Fibroblast of lung (primary cell): ENCODE data around the gene OR6X1. TPM values are rescaled to one million over a fixed set of nuclear protein-coding genes. Genes with fewer than 3 reads are reported as not detected.

Source experiments
- DNase-seq, 2 donors: peaks; one replicate each; pipeline versions ENCODE4 v3.0.0 to v3.0.0-alpha.2; 2010; ENCODE audit warnings: low read depth in 2 of 2
- H2AFZ ChIP-seq: 2 replicates; pipeline ENCODE4 v1.5.1; 2012; ENCODE audit warnings: low read length, control low read depth, inconsistent platforms
- H3K27ac ChIP-seq: 2 replicates; pipeline ENCODE4 v1.5.1; 2011; ENCODE audit warnings: low read length, control low read depth; ENCODE audit not compliant: insufficient read depth
- H3K27me3 ChIP-seq: 2 replicates; pipeline ENCODE4 v1.5.1; 2011; ENCODE audit warnings: mild to moderate bottlenecking, low read length; ENCODE audit not compliant: control insufficient read depth, insufficient read depth
- H3K36me3 ChIP-seq: 2 replicates; pipeline ENCODE4 v1.5.1; 2011; ENCODE audit warnings: low read length; ENCODE audit not compliant: control insufficient read depth, insufficient read depth
- H3K4me1 ChIP-seq: 2 replicates; pipeline ENCODE4 v1.5.1; 2011; ENCODE audit warnings: low read length; ENCODE audit not compliant: control insufficient read depth, insufficient read depth; ENCODE audit errors: extremely low read depth
- H3K4me2 ChIP-seq: 2 replicates; pipeline ENCODE4 v1.5.1; 2011; ENCODE audit warnings: low read length, control low read depth; ENCODE audit not compliant: insufficient read depth; ENCODE audit errors: extremely low read depth
- H3K4me3 ChIP-seq, 4 experiments: fragments of 200-600 bp in 1 of 4; sonication (generic) in 1 of 4; replicated peaks in 1 of 4; 2 replicates each; pipeline ENCODE4 v1.5.1; 2011 to 2016; ENCODE audit warnings: low read length in 4 of 4, low read depth in 3 of 4, mild to moderate bottlenecking in 3 of 4, control low read depth in 2 of 4, inconsistent platforms in 1 of 4, mixed read lengths in 1 of 4; ENCODE audit not compliant: insufficient read depth in 1 of 4; ENCODE audit errors: control extremely low read depth in 1 of 4
- H3K79me2 ChIP-seq: 2 replicates; pipeline ENCODE4 v1.5.1; 2012; ENCODE audit warnings: mild to moderate bottlenecking, low read length, inconsistent platforms; ENCODE audit not compliant: control insufficient read depth, insufficient read depth
- H3K9ac ChIP-seq: 2 replicates; pipeline ENCODE4 v1.5.1; 2011; ENCODE audit warnings: mild to moderate bottlenecking, low read length, control low read depth; ENCODE audit not compliant: insufficient read depth
- H3K9me3 ChIP-seq: 2 replicates; pipeline ENCODE4 v1.5.1; 2012; ENCODE audit warnings: low read depth, low read length; ENCODE audit not compliant: control insufficient read depth, insufficient read depth
- H4K20me1 ChIP-seq: 2 replicates; pipeline ENCODE4 v1.5.1; 2011; ENCODE audit warnings: low read length; ENCODE audit not compliant: control insufficient read depth, insufficient read depth; ENCODE audit errors: extremely low read depth
- EZH2 ChIP-seq: IDR thresholded peaks from 2 replicates; pipeline ENCODE4 v1.5.1; 2012; ENCODE audit warnings: low read length, control low read depth, mild to moderate bottlenecking; ENCODE audit errors: missing control alignments
- polyA plus RNA-seq, 2 donors: library from polyadenylated mRNA; depleted of rRNA in 1 of 2; stranded (reverse) in 1 of 2; unstranded in 1 of 2; fragments of >200 nt; gene quantifications; 2 replicates each; pipeline ENCODE4 v1.2.1, GENCODE V29; 2011 to 2012; ENCODE audit warnings: missing spikeins in 1 of 2
- total RNA-seq: library from RNA; depleted of rRNA; stranded (reverse); fragments of >200 nt; gene quantifications from 2 replicates; pipeline ENCODE4 v1.2.1, GENCODE V29; 2014
- TF ChIP-seq, protein P1 (sequence below), 2 donors: IDR thresholded peaks in 1 of 2; conservative IDR thresholded peaks in 1 of 2; 1 replicate in 1 of 2; 2 replicates in 1 of 2; pipeline ENCODE4 v1.5.1; 2011 to 2012; ENCODE audit warnings: low read length in 2 of 2, control low read depth in 1 of 2, inconsistent platforms in 1 of 2, low read depth in 1 of 2, mild to moderate bottlenecking in 1 of 2

Gene OR6X1
- total and polyA plus RNA-seq, 2 donors (not counting 1 experiment from before 2014, with no cell fraction given) = not detected

DNA sequence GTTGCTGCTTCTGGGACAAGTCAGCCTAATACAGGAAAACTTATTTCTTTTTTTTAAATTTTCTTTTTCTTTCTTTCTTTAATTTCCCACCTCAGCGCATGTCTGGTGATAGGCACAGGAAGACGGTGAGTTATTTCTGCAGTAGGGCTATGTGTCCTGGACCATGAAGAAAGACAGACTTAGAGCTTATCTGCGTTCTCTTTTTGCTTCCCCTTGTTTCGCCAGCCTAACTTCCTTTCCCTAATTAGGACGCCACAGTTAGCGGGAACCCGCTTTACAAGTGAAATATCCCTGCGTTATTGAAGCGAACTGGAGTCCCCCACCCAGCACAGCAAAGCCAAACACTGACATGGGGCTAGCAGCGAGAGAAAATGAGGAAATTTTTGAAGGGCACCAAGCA lies 43.2 kb upstream of the OR6X1 start:
- no peak for TF ChIP-seq EZH2
- TF ChIP-seq, protein P1, sequence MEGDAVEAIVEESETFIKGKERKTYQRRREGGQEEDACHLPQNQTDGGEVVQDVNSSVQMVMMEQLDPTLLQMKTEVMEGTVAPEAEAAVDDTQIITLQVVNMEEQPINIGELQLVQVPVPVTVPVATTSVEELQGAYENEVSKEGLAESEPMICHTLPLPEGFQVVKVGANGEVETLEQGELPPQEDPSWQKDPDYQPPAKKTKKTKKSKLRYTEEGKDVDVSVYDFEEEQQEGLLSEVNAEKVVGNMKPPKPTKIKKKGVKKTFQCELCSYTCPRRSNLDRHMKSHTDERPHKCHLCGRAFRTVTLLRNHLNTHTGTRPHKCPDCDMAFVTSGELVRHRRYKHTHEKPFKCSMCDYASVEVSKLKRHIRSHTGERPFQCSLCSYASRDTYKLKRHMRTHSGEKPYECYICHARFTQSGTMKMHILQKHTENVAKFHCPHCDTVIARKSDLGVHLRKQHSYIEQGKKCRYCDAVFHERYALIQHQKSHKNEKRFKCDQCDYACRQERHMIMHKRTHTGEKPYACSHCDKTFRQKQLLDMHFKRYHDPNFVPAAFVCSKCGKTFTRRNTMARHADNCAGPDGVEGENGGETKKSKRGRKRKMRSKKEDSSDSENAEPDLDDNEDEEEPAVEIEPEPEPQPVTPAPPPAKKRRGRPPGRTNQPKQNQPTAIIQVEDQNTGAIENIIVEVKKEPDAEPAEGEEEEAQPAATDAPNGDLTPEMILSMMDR (conservative IDR thresholded peaks at IDR 0.05 in 1 of 2, IDR thresholded peaks at IDR 0.05 in 1 of 2; ENCODE audit: low read depth in 1 of 2, low read length in 2 of 2) = no peak
- Histone ChIP-seq H2AFZ (no peak overlapping the region), H3K36me3 (no peaks in the 10 kb centered on the region), H3K27me3 (no peaks in the 10 kb centered on the region), H3K9me3 (no peaks in the 10 kb centered on the region), H3K27ac (no peak overlapping the region), H3K4me1 (no peaks in the 10 kb centered on the region), H3K4me2 (no peak overlapping the region), H3K9ac (no peak overlapping the region), H3K79me2 (no peaks in the 10 kb centered on the region), H3K4me3 (no peak overlapping the region), H4K20me1 (no peaks in the 10 kb centered on the region)
- no peak for DNase-seq

DNA sequence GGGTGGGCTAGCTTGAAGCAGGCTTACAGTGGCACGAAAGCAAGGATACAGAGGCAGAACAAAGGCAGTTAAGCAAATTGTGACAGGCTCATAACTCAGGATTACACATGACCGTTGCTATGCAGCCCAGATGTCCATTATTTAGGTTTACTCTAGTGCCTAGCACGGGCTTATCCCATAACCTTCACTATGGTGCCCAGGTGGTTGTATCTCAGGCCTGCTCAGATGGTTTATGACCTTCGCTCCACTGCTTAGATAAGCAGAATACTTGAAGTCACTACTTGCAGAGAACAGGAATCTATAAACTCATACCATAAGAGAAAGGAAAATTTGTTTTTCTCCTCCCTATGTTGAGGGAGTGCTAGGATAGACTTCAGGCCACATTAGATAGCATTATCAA lies 42.8 kb upstream of the OR6X1 start:
- DNase-seq = no peak
- TF ChIP-seq EZH2 = no peak
- TF ChIP-seq, protein P1 (conservative IDR thresholded peaks at IDR 0.05 in 1 of 2, IDR thresholded peaks at IDR 0.05 in 1 of 2; ENCODE audit: low read depth in 1 of 2, low read length in 2 of 2) = no peak
- Histone ChIP-seq H3K27me3 (no peaks in the 10 kb centered on the region), H3K9ac (no peak overlapping the region), H3K36me3 (no peaks in the 10 kb centered on the region), H4K20me1 (no peaks in the 10 kb centered on the region), H2AFZ (no peak overlapping the region), H3K4me1 (no peaks in the 10 kb centered on the region), H3K4me3 (no peak overlapping the region), H3K27ac (no peak overlapping the region), H3K79me2 (no peaks in the 10 kb centered on the region), H3K4me2 (no peak overlapping the region), H3K9me3 (no peaks in the 10 kb centered on the region)

DNA sequence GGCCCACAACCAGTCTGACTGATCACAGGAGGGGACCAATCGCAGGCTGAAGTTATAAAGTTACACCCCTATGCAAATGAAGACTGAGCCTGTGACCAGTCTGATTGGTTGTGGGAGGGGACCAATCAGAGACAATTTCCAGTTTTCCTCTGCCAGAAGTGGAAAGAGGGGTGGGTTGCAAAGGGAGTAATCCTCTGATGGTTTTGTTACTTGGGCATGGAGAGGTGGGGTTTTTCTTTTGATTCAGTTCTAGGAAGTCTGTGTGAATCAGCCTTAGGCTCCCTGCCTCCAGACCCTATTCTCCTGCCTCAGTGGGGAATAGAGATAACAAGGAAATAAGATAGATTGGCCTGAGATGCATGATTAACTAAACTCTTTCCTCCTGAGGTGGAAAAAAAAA lies 41.9 kb upstream of the OR6X1 start:
- Histone ChIP-seq H3K36me3 (no peaks in the 10 kb centered on the region), H3K9me3 (no peaks in the 10 kb centered on the region), H3K9ac (no peak overlapping the region), H3K4me1 (no peaks in the 10 kb centered on the region), H4K20me1 (no peaks in the 10 kb centered on the region), H3K79me2 (no peaks in the 10 kb centered on the region), H3K4me3 (no peak overlapping the region), H3K4me2 (no peak overlapping the region), H3K27me3 (no peaks in the 10 kb centered on the region), H2AFZ (no peak overlapping the region), H3K27ac (no peak overlapping the region)
- DNase-seq = no peak
- TF ChIP-seq, protein P1 (conservative IDR thresholded peaks at IDR 0.05 in 1 of 2, IDR thresholded peaks at IDR 0.05 in 1 of 2; ENCODE audit: low read depth in 1 of 2, low read length in 2 of 2) = no peak
- no peak for TF ChIP-seq EZH2
